H1 (cell line): ENCODE results near the gene FCRL2. TPM values are rescaled to one million over a fixed set of nuclear protein-coding genes. Genes with fewer than 3 reads are reported as not detected.

Source experiments
- CTCF ChIA-PET: fragments of 300-600 bp; sonication (Branson Sonifier 250); formaldehyde crosslinking; loops from one replicate; lab custom pipeline; 2021; ENCODE audit not compliant: partially characterized antibody; lab: Charles Lee
- POLR2A ChIA-PET: fragments of 300-600 bp; sonication (Branson Sonifier 250); formaldehyde crosslinking; loops from one replicate; lab custom pipeline; 2021; ENCODE audit warnings: inconsistent platforms; ENCODE audit not compliant: partially characterized antibody; lab: Charles Lee
- DNase-seq, 2 experiments: peaks; one replicate each; pipeline versions ENCODE4 v3.0.0 to v3.0.0-alpha.2; 2010 to 2022; ENCODE audit warnings: low spot score in 2 of 2, low read depth in 1 of 2, mixed read lengths in 1 of 2
- FAIRE-seq: peaks from 2 replicates; lab custom pipeline; 2011; peaks lifted over from hg19 to GRCh38; lab: Jason Lieb, UNC
- H2AFZ ChIP-seq: 2 replicates; pipeline ENCODE4 v1.8.1; 2012; ENCODE audit warnings: low read length, inconsistent platforms
- H2AK5ac ChIP-seq: 2 replicates; pipeline ENCODE4 v1.6.1; 2013; ENCODE audit warnings: low read depth, low read length
- H2BK120ac ChIP-seq: replicated peaks from 2 replicates; pipeline ENCODE3; 2013; ENCODE audit warnings: low read depth, low read length, inconsistent platforms
- H2BK12ac ChIP-seq: 2 replicates; pipeline ENCODE4 v1.6.1; 2013; ENCODE audit warnings: low read depth, low read length
- H2BK15ac ChIP-seq: 2 replicates; pipeline ENCODE4 v1.6.1; 2013; ENCODE audit warnings: low read length
- H2BK20ac ChIP-seq: 2 replicates; pipeline ENCODE4 v1.6.1; 2013; ENCODE audit warnings: low read length
- H2BK5ac ChIP-seq: 2 replicates; pipeline ENCODE4 v1.6.1; 2013; ENCODE audit warnings: low read depth, low read length
- H3K14ac ChIP-seq: 2 replicates; pipeline ENCODE4 v1.6.1; 2013; ENCODE audit warnings: inconsistent platforms; ENCODE audit not compliant: insufficient read length
- H3K18ac ChIP-seq: 2 replicates; pipeline ENCODE4 v1.6.1; 2013; ENCODE audit warnings: low read length; ENCODE audit errors: extremely low read depth
- H3K23ac ChIP-seq: 2 replicates; pipeline ENCODE4 v1.6.1; 2013; ENCODE audit warnings: inconsistent platforms; ENCODE audit not compliant: insufficient read length
- H3K23me2 ChIP-seq: 2 replicates; pipeline ENCODE4 v1.6.1; 2013; ENCODE audit warnings: low read depth, low read length
- H3K27ac ChIP-seq: 2 replicates; pipeline ENCODE4 v1.6.1; 2011; ENCODE audit warnings: low read depth, low read length, inconsistent platforms
- H3K27me3 ChIP-seq, 4 experiments: replicated peaks in 1 of 4; 1 replicate in 1 of 4; 2 replicates in 3 of 4; pipeline versions ENCODE4 v1.6.1 to v1.8.1; 2011 to 2013; ENCODE audit warnings: low read length in 3 of 4, mild to moderate bottlenecking in 3 of 4, inconsistent platforms in 2 of 4, mixed read lengths in 2 of 4, moderate library complexity in 1 of 4; ENCODE audit not compliant: control insufficient read depth in 3 of 4, insufficient read depth in 3 of 4; ENCODE audit errors: extremely low read depth in 1 of 4
- H3K36me3 ChIP-seq, 4 experiments: 2 replicates each; pipeline versions ENCODE4 v1.6.1 to v1.8.1; 2011 to 2013; ENCODE audit warnings: mild to moderate bottlenecking in 4 of 4, low read length in 3 of 4, moderate library complexity in 2 of 4, control low read depth in 1 of 4, inconsistent platforms in 1 of 4; ENCODE audit not compliant: insufficient read depth in 4 of 4, control insufficient read depth in 2 of 4
- H3K4ac ChIP-seq: replicated peaks from 2 replicates; pipeline ENCODE3; 2013; ENCODE audit warnings: low read length, low read depth, mixed read lengths, inconsistent platforms; ENCODE audit not compliant: insufficient read length
- H3K4me1 ChIP-seq, 4 experiments: replicated peaks in 1 of 4; 1 replicate in 1 of 4; 2 replicates in 3 of 4; pipeline versions ENCODE4 v1.6.1 to v1.8.1; 2011 to 2013; ENCODE audit warnings: low read length in 3 of 4, inconsistent platforms in 2 of 4, mixed read lengths in 1 of 4; ENCODE audit not compliant: insufficient read depth in 4 of 4, control insufficient read depth in 3 of 4
- H3K4me2 ChIP-seq, 2 experiments: 2 replicates each; pipeline versions ENCODE4 v1.6.1 to v1.8.1; 2011 to 2013; ENCODE audit warnings: low read depth in 2 of 2, low read length in 2 of 2, control low read depth in 1 of 2, inconsistent platforms in 1 of 2, mild to moderate bottlenecking in 1 of 2; ENCODE audit not compliant: insufficient read depth in 1 of 2
- H3K4me3 ChIP-seq, 4 experiments: fragments of 200-600, 300-600 bp in 1 of 4; sonication (generic), shearing (Covaris generic), sonication (Bioruptor Twin) in 1 of 4; 2 replicates each; pipeline versions ENCODE4 v1.5.1 to v1.8.1; 2011 to 2016; ENCODE audit warnings: low read length in 4 of 4, low read depth in 3 of 4, control low read depth in 2 of 4, inconsistent platforms in 2 of 4, mild to moderate bottlenecking in 2 of 4, mixed read lengths in 1 of 4, moderate library complexity in 1 of 4; ENCODE audit not compliant: insufficient read depth in 2 of 4; ENCODE audit errors: extremely low read depth in 1 of 4
- H3K56ac ChIP-seq: replicated peaks from 2 replicates; pipeline ENCODE3; 2013; ENCODE audit warnings: low read depth, mild to moderate bottlenecking, mixed read lengths, low read length, inconsistent platforms; ENCODE audit not compliant: insufficient read length
- H3K79me1 ChIP-seq: 2 replicates; pipeline ENCODE4 v1.6.1; 2013; ENCODE audit warnings: low read depth, low read length, control low read depth
- H3K79me2 ChIP-seq, 2 experiments: 2 replicates each; pipeline versions ENCODE4 v1.6.1 to v1.8.1; 2012 to 2013; ENCODE audit warnings: low read length in 2 of 2, mild to moderate bottlenecking in 2 of 2, inconsistent platforms in 1 of 2; ENCODE audit not compliant: insufficient read depth in 2 of 2, control insufficient read depth in 1 of 2
- H3K9ac ChIP-seq, 4 experiments: replicated peaks in 1 of 4; 1 replicate in 1 of 4; 2 replicates in 3 of 4; pipeline versions ENCODE4 v1.6.1 to v1.8.1; 2011 to 2013; ENCODE audit warnings: low read depth in 3 of 4, low read length in 3 of 4, control low read depth in 2 of 4, mild to moderate bottlenecking in 2 of 4, moderate library complexity in 2 of 4, inconsistent platforms in 1 of 4; ENCODE audit errors: extremely low read depth in 1 of 4
- H3K9me3 ChIP-seq, 2 experiments: 2 replicates each; pipeline versions ENCODE4 v1.6.1 to v1.8.1; 2012 to 2013; ENCODE audit warnings: mild to moderate bottlenecking in 2 of 2, moderate library complexity in 2 of 2, control low read depth in 1 of 2, inconsistent platforms in 1 of 2, low read depth in 1 of 2, low read length in 1 of 2, mixed read lengths in 1 of 2; ENCODE audit not compliant: insufficient read depth in 2 of 2
- H4K20me1 ChIP-seq, 2 experiments: replicated peaks in 1 of 2; 2 replicates each; pipeline versions ENCODE3 to v1.8.1; 2011 to 2013; ENCODE audit warnings: inconsistent platforms in 2 of 2, low read length in 2 of 2, mild to moderate bottlenecking in 1 of 2; ENCODE audit not compliant: insufficient read depth in 2 of 2, control insufficient read depth in 1 of 2
- H4K5ac ChIP-seq: 2 replicates; pipeline ENCODE4 v1.6.1; 2013; ENCODE audit warnings: low read length, low read depth, mixed read lengths, inconsistent platforms; ENCODE audit not compliant: insufficient read length
- H4K8ac ChIP-seq: 2 replicates; pipeline ENCODE4 v1.8.0; 2013; ENCODE audit warnings: mild to moderate bottlenecking, moderate library complexity, low read length, inconsistent platforms; ENCODE audit not compliant: insufficient read depth; ENCODE audit errors: extremely low read depth
- H4K91ac ChIP-seq: replicated peaks from 2 replicates; pipeline ENCODE3; 2013; ENCODE audit warnings: low read length, mixed read lengths, inconsistent platforms; ENCODE audit not compliant: insufficient read length
- ASH2L ChIP-seq: fragments of 200-600, 300-600 bp; sonication (generic); IDR thresholded peaks from one replicate; pipeline ENCODE4 v1.7.1; 2017; ENCODE audit warnings: low read length
- ATF2 ChIP-seq: IDR thresholded peaks from 2 replicates; pipeline ENCODE4 v1.6.1; 2012; ENCODE audit warnings: low read length, inconsistent platforms
- CHD2 ChIP-seq: IDR thresholded peaks from 2 replicates; pipeline ENCODE4 v1.6.1; 2012; ENCODE audit warnings: low read length, improper control_type of control experiment
- CREB1 ChIP-seq: IDR thresholded peaks from 2 replicates; pipeline ENCODE4 v1.6.1; 2012; ENCODE audit warnings: inconsistent platforms
- CTBP2 ChIP-seq: IDR thresholded peaks from 2 replicates; pipeline ENCODE4 v1.7.0; 2011; ENCODE audit warnings: borderline replicate concordance, mild to moderate bottlenecking, moderate library complexity, mixed read lengths, low read length; ENCODE audit not compliant: insufficient read depth, insufficient read length
- EGR1 ChIP-seq: IDR thresholded peaks from 2 replicates; pipeline ENCODE4 v1.6.1; 2011; ENCODE audit warnings: low read depth, low read length, borderline replicate concordance
- EP300 ChIP-seq, 2 experiments: IDR thresholded peaks; 1 replicate in 1 of 2; 2 replicates in 1 of 2; pipeline ENCODE4 v1.6.1; 2011 to 2012; ENCODE audit warnings: low read depth in 2 of 2, low read length in 2 of 2, mild to moderate bottlenecking in 2 of 2, borderline replicate concordance in 1 of 2, inconsistent platforms in 1 of 2, moderate library complexity in 1 of 2
- GABPA ChIP-seq: IDR thresholded peaks from 2 replicates; pipeline ENCODE4 v1.6.1; 2011; ENCODE audit warnings: mild to moderate bottlenecking, low read length, moderate library complexity, borderline replicate concordance; ENCODE audit not compliant: insufficient read depth
- KDM1A ChIP-seq: fragments of 200-600, 300-600 bp; sonication (generic); IDR thresholded peaks from 2 replicates; pipeline ENCODE4 v1.7.1; 2016; ENCODE audit warnings: mild to moderate bottlenecking, low read length, borderline replicate concordance
- SIN3A ChIP-seq, 2 experiments: IDR thresholded peaks in 1 of 2; conservative IDR thresholded peaks in 1 of 2; 2 replicates each; pipeline ENCODE4 v1.6.1; 2011 to 2012; ENCODE audit warnings: low read length in 2 of 2, improper control_type of control experiment in 1 of 2, low read depth in 1 of 2, mild to moderate bottlenecking in 1 of 2
- SIX5 ChIP-seq: IDR thresholded peaks from 2 replicates; pipeline ENCODE4 v1.6.1; 2011; ENCODE audit warnings: mild to moderate bottlenecking, low read depth, low read length
- SRF ChIP-seq: IDR thresholded peaks from 2 replicates; pipeline ENCODE4 v1.6.1; 2011; ENCODE audit warnings: mild to moderate bottlenecking, low read depth, low read length, moderate library complexity
- TAF1 ChIP-seq: IDR thresholded peaks from 2 replicates; pipeline ENCODE4 v1.6.1; 2011; ENCODE audit warnings: mild to moderate bottlenecking, low read depth, low read length
- polyA plus RNA-seq, 7 experiments: library from polyadenylated mRNA; depleted of rRNA in 3 of 7; stranded (reverse) in 5 of 7; unstranded in 2 of 7; fragments of >200 nt in 5 of 7; fragments of 200-250 nt in 2 of 7; gene quantifications; 1 replicate in 5 of 7; 2 replicates in 1 of 7; 4 replicates in 1 of 7; pipeline versions ENCODE4 v1.2.1 to v1.2.3, GENCODE V29; 2011 to 2013; ENCODE audit warnings: missing spikeins in 2 of 7, mixed read lengths in 2 of 7
- total RNA-seq: library from RNA; stranded (reverse); fragmentation: NEBNext Ultra II Directional; extraction: Animal tissue kit (Norgen Biotek cat#: 25700); gene quantifications from 2 replicates; pipeline ENCODE4 v1.2.1, GENCODE V29; 2021

FCRL2 gene
- total and polyA plus RNA-seq, 2 of the 8 experiments (the other 6 are each of a cell fraction or from before 2014, with no cell fraction given) = not detected

- Histone ChIP-seq H3K79me2 (no peaks in the 10 kb centered on the region), H3K18ac (no peak overlapping the region), H3K27ac (no peak overlapping the region), H4K91ac (no peak overlapping the region), H3K36me3 (no peaks in the 10 kb centered on the region), H4K20me1 (no peaks in the 10 kb centered on the region), H2AK5ac (no peak overlapping the region), H2BK20ac (no peak overlapping the region), H3K4me1 (no peaks in the 10 kb centered on the region), H3K4me2 (no peak overlapping the region), H3K79me1 (no peaks in the 10 kb centered on the region), H2BK5ac (no peak overlapping the region), H2BK12ac (no peak overlapping the region), H3K14ac (no peak overlapping the region), H2BK120ac (no peak overlapping the region), H4K5ac (no peak overlapping the region), H3K23me2 (no peaks in the 10 kb centered on the region), H3K23ac (no peak overlapping the region), H2BK15ac (no peak overlapping the region; the same call in 1 of the 2 replicates), H3K9ac (no peak overlapping the region), H2AFZ (no peak overlapping the region), H3K9me3 (no peaks in the 10 kb centered on the region), H3K4ac (no peak overlapping the region), H3K4me3 (no peak overlapping the region), H4K8ac (no peak overlapping the region), H3K27me3 (no peaks in the 10 kb centered on the region; a peak in 1 of 7 replicates), H3K56ac (no peak overlapping the region)
- ChIA-PET CTCF (interaction anchor here (1.5 to 4.7 kb wide), 3 partner anchors 16 to 181 kb away, joined by 3 to 11 read pairs (median 3); no protein-coding TSS in a partner anchor), POLR2A (interaction anchor here (1.0 kb wide), 1 partner anchor 9 kb away, joined by 3 read pairs; no protein-coding TSS in a partner anchor)
- DNase-seq (no peak), FAIRE-seq (no peak)
- TF ChIP-seq SIX5 = no peak
- no peak for TF ChIP-seq SIN3A (conservative IDR thresholded peaks at IDR 0.05 in 1 of 2, IDR thresholded peaks at IDR 0.05 in 1 of 2; ENCODE audit: low read depth in 1 of 2, low read length in 2 of 2)
- no peak for TF ChIP-seq ATF2
- no peak for TF ChIP-seq EP300 (IDR thresholded peaks at IDR 0.05; ENCODE audit: borderline replicate concordance in 1 of 2, low read depth in 2 of 2, low read length in 2 of 2)
- TF ChIP-seq ASH2L = no peak
- TF ChIP-seq CHD2 = no peak
- no peak for TF ChIP-seq EGR1
- TF ChIP-seq SRF = no peak
- TF ChIP-seq TAF1 = no peak
- TF ChIP-seq CTBP2 = no peak
- TF ChIP-seq CREB1 = no peak
- no peak for TF ChIP-seq GABPA
- no peak for TF ChIP-seq KDM1A
Measured at GRCh38 chr1:157766792-157767191, 10.1 kb downstream of the FCRL2 start.
